ENCODE data around the gene DHX8.

- no peak for TF ChIP-seq CTCF (IDR thresholded peaks at IDR 0.05)
- no peak for TF ChIP-seq POLR2A (IDR thresholded peaks at IDR 0.05)
Observed at GRCh38 chr17:43457362-43457692, 26.4 kb upstream of the DHX8 start.
